ENCODE measurements around the gene C1GALT1C1. TPM values are rescaled to one million over a fixed set of nuclear protein-coding genes. Genes with fewer than 3 reads are reported as not detected.

Gene C1GALT1C1
- total RNA-seq, 1 donor from 2014 or later: 63.8 TPM

DNA sequence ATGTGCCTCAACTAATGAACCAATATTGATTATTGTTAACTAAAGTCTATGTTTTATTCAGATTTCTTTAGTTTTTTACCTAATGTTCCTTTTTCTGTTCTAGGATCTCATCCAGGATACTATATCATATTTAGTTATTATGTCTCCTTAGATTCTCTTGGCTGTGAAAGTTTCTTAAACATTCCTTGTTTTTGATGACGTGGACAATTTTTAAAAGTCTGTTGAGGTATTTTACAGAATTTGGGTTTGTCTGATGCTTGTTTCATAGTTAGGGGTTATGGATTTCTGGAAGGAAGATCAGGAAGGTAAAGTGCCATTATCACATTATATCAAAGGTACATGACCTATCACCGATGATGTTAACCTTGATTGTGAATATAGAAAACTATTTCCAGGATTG lies 44.2 kb downstream of the C1GALT1C1 start:
- no peak for DNase-seq (ENCODE audit: low read depth)

Other genes with a start within 250 kb of the C1GALT1C1 start
- gene LAMP2, start 160.8 kb downstream of the C1GALT1C1 start, total RNA-seq: 183 and 243 TPM in 2 replicates
- gene CUL4B, start 69.1 kb downstream of the C1GALT1C1 start, total RNA-seq: 24.3 and 59.0 TPM in 2 replicates
- gene MCTS1, start 26.0 kb downstream of the C1GALT1C1 start, total RNA-seq: 33.9 and 66.7 TPM in 2 replicates
- gene CT47B1, start 245.8 kb upstream of the C1GALT1C1 start, total RNA-seq: not detected in 2 replicates

Data from renal cortical epithelial cell (primary cell).